ENCODE results near the gene SLC16A10. TPM values are rescaled to one million over a fixed set of nuclear protein-coding genes. Genes with fewer than 3 reads are reported as not detected.
A peak's percentile ranks its signal among the peaks of the same experiment; 100 is the strongest.

The SLC16A10 gene
- total and polyA plus RNA-seq, 2 of the 13 experiments (the other 11 are each of a cell fraction or from before 2014, with no cell fraction given) = 8.2 to 20.1 TPM

DNA sequence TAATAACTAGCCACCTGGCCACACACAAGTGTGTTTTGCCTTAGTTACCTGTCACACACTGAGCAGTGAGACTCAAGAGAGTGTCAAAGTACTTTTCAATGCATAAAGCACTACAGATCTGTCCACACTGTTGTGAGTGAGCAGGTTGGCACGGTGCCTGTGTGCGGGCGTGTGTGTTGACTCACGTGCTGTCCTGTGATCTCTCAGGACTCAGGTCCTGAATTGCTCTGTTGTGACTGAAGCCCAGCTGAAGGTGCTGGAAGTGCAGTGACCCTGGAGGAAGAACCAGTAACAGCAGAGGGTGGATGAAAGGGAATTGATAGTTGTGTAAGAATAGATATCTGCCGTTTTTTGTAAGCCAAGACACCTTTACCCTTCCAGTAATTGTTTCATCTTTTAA, 18.3 kb downstream of the SLC16A10 start (continued):
- peak; percentile 94 for TF ChIP-seq MTA1 (CRISPR knock-in tag; IDR thresholded peaks at IDR 0.05; ENCODE audit: borderline replicate concordance)
- peak; percentile 27; the same call in 1 of the 2 replicates for TF ChIP-seq ELF1 (CRISPR knock-in tag; IDR thresholded peaks at IDR 0.05)
- no peak for TF ChIP-seq PCBP2 (optimal IDR thresholded peaks at IDR 0.05; ENCODE audit: low read depth, low read length, poor library complexity, severe bottlenecking)
- no peak for TF ChIP-seq HOXA9 (CRISPR knock-in tag; IDR thresholded peaks at IDR 0.05; ENCODE audit: borderline replicate concordance)
- TF ChIP-seq SOX13 (IDR thresholded peaks at IDR 0.05) = peak; percentile 76; the same call in 1 of the 2 replicates
- TF ChIP-seq SOX13 (CRISPR knock-in tag; conservative IDR thresholded peaks at IDR 0.05 in 1 of 2, IDR thresholded peaks at IDR 0.05 in 1 of 2) = peak in 1 of 2 experiments; percentile 98; a peak in 2 of 4 replicates
- TF ChIP-seq ZSCAN9 (CRISPR knock-in tag; IDR thresholded peaks at IDR 0.05; ENCODE audit: borderline replicate concordance) = peak; percentile 77; the same call in 1 of the 2 replicates
- peak; percentile 90 for TF ChIP-seq FOSL2 (CRISPR knock-in tag; IDR thresholded peaks at IDR 0.05)
- no peak for TF ChIP-seq ZNF839 (CRISPR knock-in tag; IDR thresholded peaks at IDR 0.05; ENCODE audit: borderline replicate concordance)
- TF ChIP-seq, protein P1, sequence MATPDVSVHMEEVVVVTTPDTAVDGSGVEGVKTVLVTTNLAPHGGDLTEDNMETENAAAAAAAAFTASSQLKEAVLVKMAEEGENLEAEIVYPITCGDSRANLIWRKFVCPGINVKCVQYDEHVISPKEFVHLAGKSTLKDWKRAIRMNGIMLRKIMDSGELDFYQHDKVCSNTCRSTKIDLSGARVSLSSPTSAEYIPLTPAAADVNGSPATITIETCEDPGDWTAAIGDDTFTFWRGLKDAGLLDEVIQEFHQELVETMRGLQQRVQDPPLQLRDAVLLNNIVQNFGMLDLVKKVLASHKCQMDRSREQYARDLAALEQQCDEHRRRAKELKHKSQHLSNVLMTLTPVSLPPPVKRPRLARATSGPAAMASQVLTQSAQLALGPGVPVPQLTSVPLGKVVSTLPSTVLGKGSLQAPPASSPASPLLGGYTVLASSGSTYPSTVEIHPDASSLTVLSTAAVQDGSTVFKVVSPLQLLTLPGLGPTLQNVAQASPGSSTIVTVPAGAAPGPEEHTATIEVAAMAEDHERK (CRISPR knock-in tag; IDR thresholded peaks at IDR 0.05; ENCODE audit: low read depth) = no peak
- peak; percentile 73 for TF ChIP-seq CEBPG (CRISPR knock-in tag; IDR thresholded peaks at IDR 0.05)
- TF ChIP-seq PHF5A (CRISPR knock-in tag; IDR thresholded peaks at IDR 0.05; ENCODE audit: low read depth, unreplicated experiment) = peak; percentile 64
- TF ChIP-seq, protein P2, sequence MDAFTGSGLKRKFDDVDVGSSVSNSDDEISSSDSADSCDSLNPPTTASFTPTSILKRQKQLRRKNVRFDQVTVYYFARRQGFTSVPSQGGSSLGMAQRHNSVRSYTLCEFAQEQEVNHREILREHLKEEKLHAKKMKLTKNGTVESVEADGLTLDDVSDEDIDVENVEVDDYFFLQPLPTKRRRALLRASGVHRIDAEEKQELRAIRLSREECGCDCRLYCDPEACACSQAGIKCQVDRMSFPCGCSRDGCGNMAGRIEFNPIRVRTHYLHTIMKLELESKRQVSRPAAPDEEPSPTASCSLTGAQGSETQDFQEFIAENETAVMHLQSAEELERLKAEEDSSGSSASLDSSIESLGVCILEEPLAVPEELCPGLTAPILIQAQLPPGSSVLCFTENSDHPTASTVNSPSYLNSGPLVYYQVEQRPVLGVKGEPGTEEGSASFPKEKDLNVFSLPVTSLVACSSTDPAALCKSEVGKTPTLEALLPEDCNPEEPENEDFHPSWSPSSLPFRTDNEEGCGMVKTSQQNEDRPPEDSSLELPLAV (CRISPR knock-in tag; conservative IDR thresholded peaks at IDR 0.05; ENCODE audit: low read depth) = no peak
- TF ChIP-seq GABPA (IDR thresholded peaks at IDR 0.05; ENCODE audit: low read depth, low read length) = no peak
- no peak for TF ChIP-seq GABPA (CRISPR knock-in tag; IDR thresholded peaks at IDR 0.05; ENCODE audit: low read depth)
- no peak for TF ChIP-seq ZNF382 (CRISPR knock-in tag; IDR thresholded peaks at IDR 0.05; ENCODE audit: borderline replicate concordance)
- TF ChIP-seq ZNF431 (CRISPR knock-in tag; IDR thresholded peaks at IDR 0.05; ENCODE audit: borderline replicate concordance, low read depth) = peak; percentile 34; the same call in 1 of the 2 replicates
- peak; percentile 97 for TF ChIP-seq ZMYM4 (CRISPR knock-in tag; IDR thresholded peaks at IDR 0.05)
- no peak for TF ChIP-seq ZSCAN30 (CRISPR knock-in tag; IDR thresholded peaks at IDR 0.05)
- no peak for TF ChIP-seq ZNF224 (CRISPR knock-in tag; IDR thresholded peaks at IDR 0.05)
- TF ChIP-seq NFE2 (CRISPR knock-in tag; IDR thresholded peaks at IDR 0.05) = no peak
- TF ChIP-seq, protein P3, sequence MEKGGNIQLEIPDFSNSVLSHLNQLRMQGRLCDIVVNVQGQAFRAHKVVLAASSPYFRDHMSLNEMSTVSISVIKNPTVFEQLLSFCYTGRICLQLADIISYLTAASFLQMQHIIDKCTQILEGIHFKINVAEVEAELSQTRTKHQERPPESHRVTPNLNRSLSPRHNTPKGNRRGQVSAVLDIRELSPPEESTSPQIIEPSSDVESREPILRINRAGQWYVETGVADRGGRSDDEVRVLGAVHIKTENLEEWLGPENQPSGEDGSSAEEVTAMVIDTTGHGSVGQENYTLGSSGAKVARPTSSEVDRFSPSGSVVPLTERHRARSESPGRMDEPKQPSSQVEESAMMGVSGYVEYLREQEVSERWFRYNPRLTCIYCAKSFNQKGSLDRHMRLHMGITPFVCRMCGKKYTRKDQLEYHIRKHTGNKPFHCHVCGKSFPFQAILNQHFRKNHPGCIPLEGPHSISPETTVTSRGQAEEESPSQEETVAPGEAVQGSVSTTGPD (CRISPR knock-in tag; IDR thresholded peaks at IDR 0.05) = peak; percentile 38; the same call in 1 of the 2 replicates
- TF ChIP-seq, protein P4, sequence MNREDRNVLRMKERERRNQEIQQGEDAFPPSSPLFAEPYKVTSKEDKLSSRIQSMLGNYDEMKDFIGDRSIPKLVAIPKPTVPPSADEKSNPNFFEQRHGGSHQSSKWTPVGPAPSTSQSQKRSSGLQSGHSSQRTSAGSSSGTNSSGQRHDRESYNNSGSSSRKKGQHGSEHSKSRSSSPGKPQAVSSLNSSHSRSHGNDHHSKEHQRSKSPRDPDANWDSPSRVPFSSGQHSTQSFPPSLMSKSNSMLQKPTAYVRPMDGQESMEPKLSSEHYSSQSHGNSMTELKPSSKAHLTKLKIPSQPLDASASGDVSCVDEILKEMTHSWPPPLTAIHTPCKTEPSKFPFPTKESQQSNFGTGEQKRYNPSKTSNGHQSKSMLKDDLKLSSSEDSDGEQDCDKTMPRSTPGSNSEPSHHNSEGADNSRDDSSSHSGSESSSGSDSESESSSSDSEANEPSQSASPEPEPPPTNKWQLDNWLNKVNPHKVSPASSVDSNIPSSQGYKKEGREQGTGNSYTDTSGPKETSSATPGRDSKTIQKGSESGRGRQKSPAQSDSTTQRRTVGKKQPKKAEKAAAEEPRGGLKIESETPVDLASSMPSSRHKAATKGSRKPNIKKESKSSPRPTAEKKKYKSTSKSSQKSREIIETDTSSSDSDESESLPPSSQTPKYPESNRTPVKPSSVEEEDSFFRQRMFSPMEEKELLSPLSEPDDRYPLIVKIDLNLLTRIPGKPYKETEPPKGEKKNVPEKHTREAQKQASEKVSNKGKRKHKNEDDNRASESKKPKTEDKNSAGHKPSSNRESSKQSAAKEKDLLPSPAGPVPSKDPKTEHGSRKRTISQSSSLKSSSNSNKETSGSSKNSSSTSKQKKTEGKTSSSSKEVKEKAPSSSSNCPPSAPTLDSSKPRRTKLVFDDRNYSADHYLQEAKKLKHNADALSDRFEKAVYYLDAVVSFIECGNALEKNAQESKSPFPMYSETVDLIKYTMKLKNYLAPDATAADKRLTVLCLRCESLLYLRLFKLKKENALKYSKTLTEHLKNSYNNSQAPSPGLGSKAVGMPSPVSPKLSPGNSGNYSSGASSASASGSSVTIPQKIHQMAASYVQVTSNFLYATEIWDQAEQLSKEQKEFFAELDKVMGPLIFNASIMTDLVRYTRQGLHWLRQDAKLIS (CRISPR knock-in tag; IDR thresholded peaks at IDR 0.05) = no peak
